Peyer's patch (tissue), 4 donors: Measurements from ENCODE around the gene FAM174C. TPM values are rescaled to one million over a fixed set of nuclear protein-coding genes. Genes with fewer than 3 reads are reported as not detected.
"Not testable (repeated sequence)": the region's sequence is repeated elsewhere in the genome, so short reads cannot be mapped to it uniquely, and the experiment has no call there.

Experiments
- DNase-seq, 3 donors: peaks; one replicate each; pipeline ENCODE4 v3.0.0-alpha.2; 2017 to 2019
- H3K27ac ChIP-seq, 4 donors: fragments of 200-600 bp; sonication (generic); one replicate each; pipeline ENCODE4 v1.5.1; 2016 to 2019
- H3K27me3 ChIP-seq, 2 donors: fragments of 200-600 bp; sonication (generic); one replicate each; pipeline ENCODE4 v1.5.1; 2019
- H3K36me3 ChIP-seq, 3 donors: fragments of 200-600 bp; sonication (generic); one replicate each; pipeline ENCODE4 v1.5.1; 2016 to 2019
- H3K4me1 ChIP-seq, 4 donors: fragments of 200-600 bp; sonication (generic); one replicate each; pipeline ENCODE4 v1.5.1; 2016 to 2019
- H3K4me3 ChIP-seq, 4 donors: fragments of 200-600 bp; sonication (generic); 1 replicate in 3 of 4; 2 replicates in 1 of 4; pipeline ENCODE4 v1.5.1; 2016 to 2019; ENCODE audit warnings: mild to moderate bottlenecking in 1 of 4
- H3K9me3 ChIP-seq, 4 donors: fragments of 200-600 bp; sonication (generic); one replicate each; pipeline ENCODE4 v1.5.1; 2016 to 2019; ENCODE audit warnings: mild to moderate bottlenecking in 1 of 4
- CTCF ChIP-seq, 6 experiments: fragments of 450-650 bp in 4 of 6; fragments of 200-600 bp in 2 of 6; sonication (generic) in 1 of 6; IDR thresholded peaks; one replicate each; pipeline ENCODE4 v1.5.1; 2017 to 2019; ENCODE audit warnings: antibody characterized with exemption in 6 of 6, mild to moderate bottlenecking in 3 of 6, moderate library complexity in 1 of 6
- POLR2A ChIP-seq, 2 donors: fragments of 450-650 bp; IDR thresholded peaks; one replicate each; pipeline ENCODE4 v1.5.1; 2017; ENCODE audit warnings: antibody characterized with exemption in 2 of 2, mild to moderate bottlenecking in 2 of 2, moderate library complexity in 2 of 2
- total RNA-seq, 4 donors: library from RNA; depleted of rRNA; stranded (reverse); fragments of >200 nt; gene quantifications; one replicate each; pipeline ENCODE4 v1.1.0, GENCODE V29; 2016

The FAM174C gene
- total RNA-seq, 4 donors from 2014 or later = 39.6 to 87.7 (median 80.0) TPM

GRCh38 chr19:1299801-1300200 is 24.5 kb downstream of the FAM174C start:
- Histone ChIP-seq H3K4me3 (no peak overlapping the region), H3K4me1 (peaks cover 0 to 20% (median 6%) of the 10 kb centered on the region in 4 donors), H3K9me3 (no peaks in the 10 kb centered on the region), H3K36me3 (peaks cover 0 to 17% (median 0%) of the 10 kb centered on the region in 3 donors), H3K27me3 (peaks cover 0 to 10% of the 10 kb centered on the region in 2 donors), H3K27ac (no peak overlapping the region)
- TF ChIP-seq POLR2A (IDR thresholded peaks at IDR 0.05) = no peak
- no peak for DNase-seq

GRCh38 chr19:1300744-1301490 is 25.6 kb downstream of the FAM174C start:
- Histone ChIP-seq H3K27ac (no peak overlapping the region), H3K36me3 (peaks cover 0 to 10% (median 0%) of the 10 kb centered on the region in 3 donors), H3K9me3 (no peaks in the 10 kb centered on the region), H3K27me3 (peaks cover 0 to 1% of the 10 kb centered on the region in 2 donors), H3K4me1 (peaks cover 0 to 12% (median under 1%) of the 10 kb centered on the region in 4 donors), H3K4me3 (no peak overlapping the region)
- DNase-seq = no peak
- no peak for TF ChIP-seq POLR2A (IDR thresholded peaks at IDR 0.05)
- no peak for TF ChIP-seq CTCF (IDR thresholded peaks at IDR 0.05)

- H3K9me3 ChIP-seq = no peaks in the 10 kb centered on the region
- no peak overlapping the region for H3K27ac ChIP-seq
- H3K36me3 ChIP-seq = no peaks in the 10 kb centered on the region
- TF ChIP-seq CTCF (IDR thresholded peaks at IDR 0.05) (no peak), POLR2A (IDR thresholded peaks at IDR 0.05) (no peak)
- peaks cover 0 to 12% (median 0%) of the 10 kb centered on the region in 4 donors for H3K4me1 ChIP-seq
- no peak overlapping the region for H3K4me3 ChIP-seq
- no peaks in the 10 kb centered on the region for H3K27me3 ChIP-seq
- no peak for DNase-seq
These were observed 27.4 kb downstream of the FAM174C start for GRCh38 chr19:1302533-1303239.

- DNase-seq = peak in 2 of 3 donors; percentile 69 to 79
- peaks cover 0 to 12% (median 0%) of the 10 kb centered on the region in 4 donors for H3K4me1 ChIP-seq
- H3K27ac ChIP-seq = no peak overlapping the region
- no peaks in the 10 kb centered on the region for H3K27me3 ChIP-seq
- no peak overlapping the region for H3K4me3 ChIP-seq
- TF ChIP-seq CTCF (IDR thresholded peaks at IDR 0.05) = no peak
- TF ChIP-seq POLR2A (IDR thresholded peaks at IDR 0.05) = no peak
- H3K9me3 ChIP-seq = no peaks in the 10 kb centered on the region
- no peaks in the 10 kb centered on the region for H3K36me3 ChIP-seq
These were observed 29.0 kb downstream of the FAM174C start for GRCh38 chr19:1304197-1304924.

- not testable (repeated sequence) for H3K9me3 ChIP-seq, H3K27ac ChIP-seq, H3K4me3 ChIP-seq, H3K27me3 ChIP-seq, H3K36me3 ChIP-seq, DNase-seq
- peaks cover 0 to 12% (median 0%) of the 10 kb centered on the region in 4 donors for H3K4me1 ChIP-seq
These were observed 30.0 kb downstream of the FAM174C start for GRCh38 chr19:1305354-1305753.

- DNase-seq = no peak
- H3K27me3 ChIP-seq = no peaks in the 10 kb centered on the region
- TF ChIP-seq CTCF (IDR thresholded peaks at IDR 0.05) (no peak), POLR2A (IDR thresholded peaks at IDR 0.05) (no peak)
- peaks cover 0 to 12% (median 0%) of the 10 kb centered on the region in 4 donors for H3K4me1 ChIP-seq
- no peaks in the 10 kb centered on the region for H3K9me3 ChIP-seq
- H3K36me3 ChIP-seq = no peaks in the 10 kb centered on the region
- no peak overlapping the region for H3K27ac ChIP-seq
- H3K4me3 ChIP-seq = no peak overlapping the region
These were observed 32.0 kb downstream of the FAM174C start for GRCh38 chr19:1307320-1307719.
